Osteocyte (in vitro differentiated cells): ENCODE results near the gene CTNNBL1. TPM values are rescaled to one million over a fixed set of nuclear protein-coding genes. Genes with fewer than 3 reads are reported as not detected.

ENCODE experiments used
- DNase-seq: peaks from one replicate; pipeline ENCODE4 v3.0.0; 2021; ENCODE audit warnings: mixed read lengths; ENCODE audit not compliant: unreplicated experiment; ENCODE audit errors: extremely low spot score
- H3K27ac Mint-ChIP-seq: one replicate; pipeline ENCODE4 v1.8.0; 2021; ENCODE audit warnings: mild to moderate bottlenecking, mixed read lengths; ENCODE audit not compliant: unreplicated experiment
- H3K27me3 Mint-ChIP-seq: one replicate; pipeline ENCODE4 v1.8.0; 2021; ENCODE audit warnings: mixed read lengths; ENCODE audit not compliant: unreplicated experiment
- H3K36me3 Mint-ChIP-seq: one replicate; pipeline ENCODE4 v1.8.0; 2021; ENCODE audit warnings: mixed read lengths; ENCODE audit not compliant: unreplicated experiment
- H3K4me1 Mint-ChIP-seq: one replicate; pipeline ENCODE4 v1.8.0; 2021; ENCODE audit warnings: mixed read lengths; ENCODE audit not compliant: unreplicated experiment
- H3K4me3 Mint-ChIP-seq: one replicate; pipeline ENCODE4 v1.8.0; 2021; ENCODE audit warnings: mild to moderate bottlenecking, moderate library complexity, mixed read lengths; ENCODE audit not compliant: unreplicated experiment
- H3K9me3 Mint-ChIP-seq: one replicate; pipeline ENCODE4 v1.8.0; 2021; ENCODE audit warnings: mixed read lengths; ENCODE audit not compliant: unreplicated experiment
- CTCF ChIP-seq: fragments of 200-600 bp; sonication (generic); IDR thresholded peaks from 2 replicates; pipeline ENCODE4 v1.5.0; 2021; ENCODE audit warnings: antibody characterized with exemption, mild to moderate bottlenecking, moderate library complexity
- total RNA-seq: library from RNA; stranded (reverse); gene quantifications from 2 replicates; pipeline ENCODE4 v1.2.1, GENCODE V29; 2021

CTNNBL1 gene
- total RNA-seq, 1 donor from 2014 or later = 43.4 TPM

GRCh38 chr20:37803438-37804307 is 109.8 kb downstream of the CTNNBL1 start:
- Mint-ChIP-seq H3K9me3 (no peaks in the 10 kb centered on the region), H3K27ac (no peak overlapping the region), H3K36me3 (peaks cover 24% of the 10 kb centered on the region), H3K4me3 (no peak overlapping the region), H3K4me1 (peaks cover 4% of the 10 kb centered on the region), H3K27me3 (no peaks in the 10 kb centered on the region)
- TF ChIP-seq CTCF = no peak
- DNase-seq = no peak

GRCh38 chr20:37804584-37805566 is 111.0 kb downstream of the CTNNBL1 start:
- Mint-ChIP-seq H3K4me3 (no peak overlapping the region), H3K9me3 (no peaks in the 10 kb centered on the region), H3K36me3 (peaks cover 29% of the 10 kb centered on the region), H3K27ac (no peak overlapping the region), H3K4me1 (peaks cover 4% of the 10 kb centered on the region), H3K27me3 (no peaks in the 10 kb centered on the region)
- no peak for DNase-seq
- TF ChIP-seq CTCF = no peak

GRCh38 chr20:37807471-37808232 is 113.8 kb downstream of the CTNNBL1 start:
- TF ChIP-seq CTCF = no peak
- Mint-ChIP-seq H3K4me3 (no peak overlapping the region), H3K36me3 (peaks cover 29% of the 10 kb centered on the region), H3K27ac (no peak overlapping the region), H3K9me3 (no peaks in the 10 kb centered on the region), H3K27me3 (no peaks in the 10 kb centered on the region), H3K4me1 (peaks cover 4% of the 10 kb centered on the region)
- DNase-seq = no peak

- H3K4me1 Mint-ChIP-seq = peaks cover 4% of the 10 kb centered on the region
- H3K36me3 Mint-ChIP-seq = peaks cover 26% of the 10 kb centered on the region
- no peak overlapping the region for H3K27ac Mint-ChIP-seq
- no peak for DNase-seq
- H3K9me3 Mint-ChIP-seq = no peaks in the 10 kb centered on the region
- no peaks in the 10 kb centered on the region for H3K27me3 Mint-ChIP-seq
- no peak overlapping the region for H3K4me3 Mint-ChIP-seq
- TF ChIP-seq CTCF = no peak
Observed at GRCh38 chr20:37808233-37809070, 114.6 kb downstream of the CTNNBL1 start.
